HG02678 (cell line): ENCODE results near the gene KREMEN1.

Experiments used
- ATAC-seq: cut with Tn5 transposase; IDR thresholded peaks from one replicate; pipeline ENCODE4 v1.9.1; 2021; ENCODE audit warnings: mild to moderate bottlenecking, moderate library complexity; ENCODE audit not compliant: unreplicated experiment

Gene KREMEN1

GRCh38 chr22:29175312-29175835 is 102.5 kb downstream of the KREMEN1 start:
- ATAC-seq, result no peak

GRCh38 chr22:29183971-29184848 is 111.4 kb downstream of the KREMEN1 start:
- ATAC-seq, result no peak

GRCh38 chr22:29184849-29185490 is 112.1 kb downstream of the KREMEN1 start:
- ATAC-seq, result no peak

- ATAC-seq, result no peak
Observed at GRCh38 chr22:29186302-29186701, 113.5 kb downstream of the KREMEN1 start.

GRCh38 chr22:29187831-29188230 is 115.0 kb downstream of the KREMEN1 start:
- no peak for ATAC-seq

- ATAC-seq, result no peak
Observed at GRCh38 chr22:29190051-29190450, 117.2 kb downstream of the KREMEN1 start.

- no peak for ATAC-seq
Observed at GRCh38 chr22:29190918-29191317, 118.1 kb downstream of the KREMEN1 start.

GRCh38 chr22:29193021-29193420 is 120.2 kb downstream of the KREMEN1 start:
- ATAC-seq, result no peak

- ATAC-seq, result no peak
Observed at GRCh38 chr22:29194184-29194583, 121.3 kb downstream of the KREMEN1 start.

GRCh38 chr22:29195118-29195963 is 122.5 kb downstream of the KREMEN1 start:
- no peak for ATAC-seq

GRCh38 chr22:29195964-29196666 is 123.3 kb downstream of the KREMEN1 start:
- ATAC-seq, result no peak

- no peak for ATAC-seq
Observed at GRCh38 chr22:29197096-29197495, 124.3 kb downstream of the KREMEN1 start.

- no peak for ATAC-seq
Observed at GRCh38 chr22:29198240-29198639, 125.4 kb downstream of the KREMEN1 start.

- ATAC-seq, result no peak
Observed at GRCh38 chr22:29199702-29200400, 127.0 kb downstream of the KREMEN1 start.

- ATAC-seq, result no peak
Observed at GRCh38 chr22:29200901-29201300, 128.1 kb downstream of the KREMEN1 start.

- no peak for ATAC-seq
Observed at GRCh38 chr22:29201782-29202181, 128.9 kb downstream of the KREMEN1 start.

- ATAC-seq, result peak; percentile 67
Observed at GRCh38 chr22:29202212-29203192, 129.7 kb downstream of the KREMEN1 start.
